NCI-H128 (cell line): ENCODE data around the gene ADIG.

Experiments used
- DNase-seq: peaks from one replicate; lab custom pipeline; 2025; ENCODE audit not compliant: unreplicated experiment; lab: John Stamatoyannopoulos, UW

The ADIG gene

GRCh38 chr20:38581013-38581412, at the start of gene ADIG:
TSS of gene ADIG (plus strand) at chr20:38581197. CDS start at chr20:38581251, 54 bp downstream.
- DNase-seq, result no peak

GRCh38 chr20:38534756-38535155, 46.2 kb upstream of the ADIG start:
- DNase-seq, result no peak

- DNase-seq, result no peak
Observed at GRCh38 chr20:38536310-38536709, 44.7 kb upstream of the ADIG start.

- no peak for DNase-seq
Observed at GRCh38 chr20:38537176-38537575, 43.8 kb upstream of the ADIG start.

GRCh38 chr20:38538789-38539188, 42.2 kb upstream of the ADIG start:
- DNase-seq, result no peak

- DNase-seq, result no peak
Observed at GRCh38 chr20:38543014-38543906, 37.7 kb upstream of the ADIG start.

GRCh38 chr20:38545771-38546170, 35.2 kb upstream of the ADIG start:
- no peak for DNase-seq

GRCh38 chr20:38547288-38548085, 33.5 kb upstream of the ADIG start:
- no peak for DNase-seq

GRCh38 chr20:38548356-38549083, 32.5 kb upstream of the ADIG start:
- no peak for DNase-seq

- no peak for DNase-seq
Observed at GRCh38 chr20:38550274-38550673, 30.7 kb upstream of the ADIG start.

- no peak for DNase-seq
Observed at GRCh38 chr20:38551056-38551626, 29.9 kb upstream of the ADIG start.

- no peak for DNase-seq
Observed at GRCh38 chr20:38554986-38555385, 26.0 kb upstream of the ADIG start.

- DNase-seq, result no peak
Observed at GRCh38 chr20:38555395-38555794, 25.6 kb upstream of the ADIG start.

- DNase-seq, result no peak
Observed at GRCh38 chr20:38557174-38557573, 23.8 kb upstream of the ADIG start.

GRCh38 chr20:38558596-38559360, 22.2 kb upstream of the ADIG start:
- no peak for DNase-seq

GRCh38 chr20:38559764-38560163, 21.2 kb upstream of the ADIG start:
- no peak for DNase-seq

- no peak for DNase-seq
Observed at GRCh38 chr20:38563802-38564431, 17.1 kb upstream of the ADIG start.

- DNase-seq, result no peak
Observed at GRCh38 chr20:38564680-38565079, 16.3 kb upstream of the ADIG start.

- no peak for DNase-seq
Observed at GRCh38 chr20:38566036-38566598, 14.9 kb upstream of the ADIG start.
